GM18909 (cell line): Measurements from ENCODE around the gene EXOC3L1.

Experiments
- ATAC-seq: cut with Tn5 transposase; IDR thresholded peaks from one replicate; pipeline ENCODE4 v1.9.1; 2021; ENCODE audit warnings: mild to moderate bottlenecking; ENCODE audit not compliant: unreplicated experiment, poor library complexity

EXOC3L1 gene

GRCh38 chr16:67223992-67224391 is 34.1 kb upstream of the EXOC3L1 start:
- no peak for ATAC-seq

GRCh38 chr16:67216612-67217490 is 26.9 kb upstream of the EXOC3L1 start:
- no peak for ATAC-seq

GRCh38 chr16:67215706-67216105 is 25.8 kb upstream of the EXOC3L1 start:
- no peak for ATAC-seq

GRCh38 chr16:67213197-67214019 is 23.5 kb upstream of the EXOC3L1 start:
- ATAC-seq, result no peak

GRCh38 chr16:67212766-67213165 is 22.8 kb upstream of the EXOC3L1 start:
- ATAC-seq, result no peak

GRCh38 chr16:67211674-67212073 is 21.7 kb upstream of the EXOC3L1 start:
- ATAC-seq, result no peak

- no peak for ATAC-seq
Measured at GRCh38 chr16:67210069-67210937, 20.4 kb upstream of the EXOC3L1 start.

- no peak for ATAC-seq
Measured at GRCh38 chr16:67209565-67209964, 19.6 kb upstream of the EXOC3L1 start.

GRCh38 chr16:67208154-67208896 is 18.4 kb upstream of the EXOC3L1 start:
- ATAC-seq, result no peak

GRCh38 chr16:67207249-67208091 is 17.5 kb upstream of the EXOC3L1 start:
- no peak for ATAC-seq

GRCh38 chr16:67206838-67207248 is 16.9 kb upstream of the EXOC3L1 start:
- no peak for ATAC-seq

GRCh38 chr16:67206129-67206837 is 16.3 kb upstream of the EXOC3L1 start:
- no peak for ATAC-seq

GRCh38 chr16:67204076-67204475 is 14.1 kb upstream of the EXOC3L1 start:
- ATAC-seq, result no peak

GRCh38 chr16:67202956-67203493 is 13.1 kb upstream of the EXOC3L1 start:
- no peak for ATAC-seq

GRCh38 chr16:67202426-67202825 is 12.5 kb upstream of the EXOC3L1 start:
- no peak for ATAC-seq

GRCh38 chr16:67201411-67202345 is 11.7 kb upstream of the EXOC3L1 start:
- ATAC-seq, result no peak

GRCh38 chr16:67200491-67200890 is 10.6 kb upstream of the EXOC3L1 start:
- ATAC-seq, result no peak
